ENCODE results near the gene TPPP2. TPM values are rescaled to one million over a fixed set of nuclear protein-coding genes. Genes with fewer than 3 reads are reported as not detected.
"Not testable (repeated sequence)": the region's sequence is repeated elsewhere in the genome, so short reads cannot be mapped to it uniquely, and the experiment has no call there.

The TPPP2 gene
- total RNA-seq: not detected in 2 replicates

DNA sequence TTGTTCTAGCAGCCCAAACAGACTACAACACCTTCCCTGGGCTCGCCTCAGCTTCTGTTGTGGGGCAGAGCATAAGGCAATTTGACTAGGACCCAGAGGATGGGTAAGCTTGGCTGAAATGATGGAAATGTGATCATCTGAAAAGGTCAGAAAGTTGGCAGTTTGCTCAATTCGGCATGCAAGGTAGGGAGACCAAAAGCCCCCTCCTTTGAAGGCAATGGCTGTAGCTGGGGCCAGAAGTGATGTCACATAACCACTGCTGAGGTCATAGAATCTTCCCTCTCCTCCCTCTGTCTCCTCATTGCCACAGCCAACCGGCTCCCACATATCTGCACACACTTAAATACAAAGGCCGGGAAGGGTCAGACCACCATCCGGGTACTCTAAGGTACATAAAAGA lies at the start of gene TPPP2:
Gene TPPP2, plus strand, starts transcription at position 301 of the 400 bp plus-strand sequence. CDS start 365 bp downstream, outside the sequence.
- no peaks in the 10 kb centered on the region for H3K9me3 Mint-ChIP-seq
- H3K36me3 Mint-ChIP-seq (ENCODE audit: low read depth): no peaks in the 10 kb centered on the region
- no peak for DNase-seq (ENCODE audit: low spot score)
- H3K27me3 Mint-ChIP-seq (ENCODE audit: low read depth): peaks cover 32% of the 10 kb centered on the region
- no peak within 1 kb of the TSS for H3K27ac Mint-ChIP-seq
- intact Hi-C loops (cut with micrococcal nuclease): no loop called here
- H3K4me3 Mint-ChIP-seq (ENCODE audit: low read depth): no peak within 1 kb of the TSS
- H3K4me1 Mint-ChIP-seq (ENCODE audit: low read depth): no peaks in the 10 kb centered on the region

DNA sequence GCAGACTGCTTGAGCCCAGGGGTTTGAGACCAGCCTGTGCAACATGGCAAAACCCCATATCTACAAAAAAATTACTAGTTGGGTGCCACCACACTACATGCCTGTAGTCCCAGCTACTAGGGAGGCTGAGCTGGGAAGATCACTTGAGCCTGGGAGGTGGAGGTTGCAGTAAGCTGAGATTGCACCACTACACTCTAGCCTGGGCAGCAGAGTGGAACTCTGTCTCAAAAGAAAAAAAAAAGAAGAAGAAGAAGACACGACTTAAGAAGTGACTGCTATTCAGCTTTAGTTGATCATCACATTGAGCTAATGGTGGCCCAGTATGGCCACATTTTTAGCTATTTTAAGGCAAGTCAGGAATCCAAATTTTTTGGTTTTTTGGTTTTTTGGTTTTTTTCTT lies 49.1 kb upstream of the TPPP2 start:
- no peaks in the 10 kb centered on the region for H3K9me3 Mint-ChIP-seq
- peaks cover 2% of the 10 kb centered on the region for H3K4me1 Mint-ChIP-seq (ENCODE audit: low read depth)
- peaks cover 15% of the 10 kb centered on the region for H3K27me3 Mint-ChIP-seq (ENCODE audit: low read depth)
- no peak overlapping the region for H3K4me3 Mint-ChIP-seq (ENCODE audit: low read depth)
- no peak overlapping the region for H3K27ac Mint-ChIP-seq
- DNase-seq (ENCODE audit: low spot score): no peak
- H3K36me3 Mint-ChIP-seq (ENCODE audit: low read depth): no peaks in the 10 kb centered on the region
- intact Hi-C loops (cut with micrococcal nuclease): no loop called here

DNA sequence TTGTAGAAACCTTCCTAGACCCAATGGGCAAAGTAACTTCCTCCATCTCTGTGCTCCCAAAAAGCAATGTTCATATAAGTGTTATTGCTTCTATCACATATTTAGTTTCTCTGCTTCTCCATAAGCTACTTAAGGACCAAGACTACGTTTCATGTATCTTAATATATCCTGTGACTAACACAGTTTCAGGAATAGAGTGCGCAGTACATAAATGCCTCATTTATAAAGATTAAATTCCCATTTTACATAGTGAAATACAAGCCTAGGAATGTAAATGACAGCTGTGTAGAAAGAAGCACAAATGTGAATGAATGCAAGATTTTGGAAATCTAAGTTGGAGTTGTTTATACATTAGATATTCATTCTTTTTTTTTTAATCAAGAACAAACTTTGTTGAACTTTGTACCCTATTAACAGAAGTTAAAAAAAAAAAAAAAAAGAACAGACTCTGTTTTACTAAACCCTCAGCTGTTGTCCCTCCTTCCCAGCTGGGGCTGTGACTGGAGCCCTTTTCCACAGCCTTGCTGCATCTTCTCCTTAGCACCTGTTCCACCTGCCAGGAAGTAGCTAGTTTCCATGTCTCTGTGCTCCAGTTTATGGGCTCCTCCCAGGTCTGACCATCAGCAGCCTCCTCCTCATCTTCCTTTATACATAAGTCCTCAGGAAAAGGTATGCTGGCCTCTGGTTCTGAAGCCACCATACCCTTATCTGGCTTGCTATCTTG lies 47.2 kb upstream of the TPPP2 start:
- Mint-ChIP-seq H3K9me3 (no peaks in the 10 kb centered on the region), H3K27me3 (ENCODE audit: low read depth) (peaks cover 15% of the 10 kb centered on the region), H3K36me3 (ENCODE audit: low read depth) (no peaks in the 10 kb centered on the region), H3K4me1 (ENCODE audit: low read depth) (peaks cover 1% of the 10 kb centered on the region), H3K4me3 (ENCODE audit: low read depth) (no peak overlapping the region), H3K27ac (no peak overlapping the region)
- intact Hi-C loops (cut with micrococcal nuclease): no loop called here
- DNase-seq (ENCODE audit: low spot score): no peak

DNA sequence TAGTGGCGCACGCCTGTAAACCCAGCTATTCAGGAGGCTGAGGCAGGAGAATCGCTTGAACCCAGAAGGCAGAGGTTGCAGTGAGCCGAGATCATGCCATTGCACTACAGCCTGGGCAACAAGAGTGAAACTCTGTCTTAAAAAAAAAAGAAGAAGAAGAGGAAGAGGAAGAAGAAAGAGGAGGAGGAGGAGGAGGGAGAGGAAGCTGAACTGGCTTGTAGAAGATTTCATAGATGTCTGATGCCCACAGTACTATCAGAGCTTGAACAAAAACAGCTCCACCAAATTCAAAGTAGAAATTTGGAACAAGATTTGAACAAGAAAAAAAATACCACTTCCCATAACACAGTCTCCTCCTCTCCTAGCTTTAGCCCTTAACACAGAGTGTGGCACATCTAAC lies 44.4 kb upstream of the TPPP2 start:
- intact Hi-C loops (cut with micrococcal nuclease): not testable (repeated sequence)

DNA sequence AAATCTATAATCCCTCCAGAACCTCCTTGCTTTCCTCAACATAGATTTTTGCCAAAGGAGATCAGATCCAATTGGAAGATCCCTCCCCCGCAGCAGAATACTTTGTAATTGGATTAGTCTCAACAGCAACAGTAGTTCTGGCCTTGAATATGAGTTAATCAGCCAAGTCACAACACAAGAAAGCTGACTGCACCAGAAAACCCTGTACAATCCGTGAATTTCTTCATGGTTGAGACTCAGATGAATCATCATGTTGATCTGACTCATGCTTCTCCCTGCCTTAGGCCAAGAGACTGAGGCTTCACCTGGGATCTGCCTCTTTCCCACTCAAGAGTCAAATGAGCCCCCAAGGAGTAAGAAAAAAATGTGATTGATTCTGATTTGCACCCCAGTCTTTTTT lies 43.2 kb upstream of the TPPP2 start:
- DNase-seq (ENCODE audit: low spot score): no peak
- peaks cover 10% of the 10 kb centered on the region for H3K27me3 Mint-ChIP-seq (ENCODE audit: low read depth)
- peaks cover 12% of the 10 kb centered on the region for H3K4me1 Mint-ChIP-seq (ENCODE audit: low read depth)
- H3K27ac Mint-ChIP-seq: no peak overlapping the region
- peaks cover 14% of the 10 kb centered on the region for H3K36me3 Mint-ChIP-seq (ENCODE audit: low read depth)
- no peak overlapping the region for H3K4me3 Mint-ChIP-seq (ENCODE audit: low read depth)
- no peaks in the 10 kb centered on the region for H3K9me3 Mint-ChIP-seq
- intact Hi-C loops (cut with micrococcal nuclease): no loop called here

More for the DNA sequence above, 44.4 kb upstream of the TPPP2 start:
- not testable (repeated sequence) for H3K9me3 Mint-ChIP-seq; H3K27ac Mint-ChIP-seq; H3K36me3 Mint-ChIP-seq (ENCODE audit: low read depth); H3K4me1 Mint-ChIP-seq (ENCODE audit: low read depth); H3K4me3 Mint-ChIP-seq (ENCODE audit: low read depth); DNase-seq (ENCODE audit: low spot score)
- H3K27me3 Mint-ChIP-seq (ENCODE audit: low read depth): peaks cover 10% of the 10 kb centered on the region

DNA sequence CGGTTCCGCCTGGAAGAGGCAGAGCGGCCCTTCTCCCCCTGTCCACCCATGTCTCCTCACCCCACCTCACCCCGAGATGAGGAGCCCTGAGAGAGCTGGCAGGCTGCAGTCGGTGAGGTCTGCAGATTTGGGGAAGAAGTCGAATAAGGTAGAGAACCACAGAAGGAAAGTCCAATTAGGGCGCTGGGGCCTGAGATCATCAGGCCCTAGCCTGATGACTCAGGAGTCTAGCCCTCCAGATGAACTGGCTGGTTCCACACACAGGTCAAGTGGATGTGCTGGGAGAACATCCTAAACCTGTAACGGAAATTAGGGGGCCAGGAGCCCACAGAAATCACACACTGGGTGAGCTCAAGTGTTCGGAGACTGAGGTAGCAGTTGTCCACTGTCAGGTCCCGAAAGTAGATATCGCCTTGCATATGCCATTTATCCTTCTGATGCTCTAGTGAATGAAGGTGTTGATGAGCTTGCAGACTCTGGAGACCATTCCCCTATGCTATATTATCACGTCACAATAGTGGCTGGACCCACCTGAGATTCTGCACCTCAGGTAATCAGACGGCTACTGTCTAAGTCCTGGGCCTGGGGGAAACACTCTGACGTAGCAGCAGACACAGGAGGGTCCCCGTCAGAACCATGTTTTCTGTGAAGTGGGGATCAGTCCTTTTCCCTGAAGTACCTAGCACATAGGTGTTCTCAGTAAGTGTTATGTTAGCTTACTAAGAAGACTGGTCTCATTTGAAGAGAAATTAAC lies 41.1 kb upstream of the TPPP2 start:
- Mint-ChIP-seq H3K27me3 (ENCODE audit: low read depth) (peaks cover 2% of the 10 kb centered on the region), H3K36me3 (ENCODE audit: low read depth) (peaks cover 30% of the 10 kb centered on the region), H3K4me3 (ENCODE audit: low read depth) (peak overlapping the region; percentile 60), H3K4me1 (ENCODE audit: low read depth) (peaks cover 18% of the 10 kb centered on the region), H3K9me3 (no peaks in the 10 kb centered on the region), H3K27ac (no peak overlapping the region)
- DNase-seq (ENCODE audit: low spot score): no peak
- intact Hi-C loops (cut with micrococcal nuclease): loop anchor here (1.0 kb wide), 1 partner anchor 18 kb away; no protein-coding TSS in a partner anchor

DNA sequence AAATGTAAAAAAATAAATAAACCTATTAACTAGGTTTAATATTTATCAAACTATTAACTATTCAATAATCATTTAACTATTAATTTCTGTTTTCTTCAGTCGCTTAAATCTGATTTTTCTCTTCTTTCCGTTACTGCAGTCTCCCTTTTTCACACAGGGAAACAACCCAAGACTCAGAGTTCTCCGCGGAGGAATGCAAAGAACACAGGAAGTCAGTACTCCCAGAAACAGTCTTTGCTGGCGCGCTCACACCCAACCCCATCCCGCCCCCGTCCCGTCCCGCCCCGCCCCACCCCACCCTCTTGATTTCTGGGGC lies 40.6 kb upstream of the TPPP2 start:
- DNase-seq (ENCODE audit: low spot score): no peak
- intact Hi-C loops (cut with micrococcal nuclease): loop anchor here (1.0 kb wide), 1 partner anchor 18 kb away; no protein-coding TSS in a partner anchor
- peak overlapping the region; percentile 94 for H3K4me3 Mint-ChIP-seq (ENCODE audit: low read depth)
- H3K36me3 Mint-ChIP-seq (ENCODE audit: low read depth): peaks cover 35% of the 10 kb centered on the region
- peaks cover 18% of the 10 kb centered on the region for H3K4me1 Mint-ChIP-seq (ENCODE audit: low read depth)
- no peaks in the 10 kb centered on the region for H3K9me3 Mint-ChIP-seq
- H3K27me3 Mint-ChIP-seq (ENCODE audit: low read depth): no peaks in the 10 kb centered on the region
- H3K27ac Mint-ChIP-seq: peak overlapping the region; percentile 84

DNA sequence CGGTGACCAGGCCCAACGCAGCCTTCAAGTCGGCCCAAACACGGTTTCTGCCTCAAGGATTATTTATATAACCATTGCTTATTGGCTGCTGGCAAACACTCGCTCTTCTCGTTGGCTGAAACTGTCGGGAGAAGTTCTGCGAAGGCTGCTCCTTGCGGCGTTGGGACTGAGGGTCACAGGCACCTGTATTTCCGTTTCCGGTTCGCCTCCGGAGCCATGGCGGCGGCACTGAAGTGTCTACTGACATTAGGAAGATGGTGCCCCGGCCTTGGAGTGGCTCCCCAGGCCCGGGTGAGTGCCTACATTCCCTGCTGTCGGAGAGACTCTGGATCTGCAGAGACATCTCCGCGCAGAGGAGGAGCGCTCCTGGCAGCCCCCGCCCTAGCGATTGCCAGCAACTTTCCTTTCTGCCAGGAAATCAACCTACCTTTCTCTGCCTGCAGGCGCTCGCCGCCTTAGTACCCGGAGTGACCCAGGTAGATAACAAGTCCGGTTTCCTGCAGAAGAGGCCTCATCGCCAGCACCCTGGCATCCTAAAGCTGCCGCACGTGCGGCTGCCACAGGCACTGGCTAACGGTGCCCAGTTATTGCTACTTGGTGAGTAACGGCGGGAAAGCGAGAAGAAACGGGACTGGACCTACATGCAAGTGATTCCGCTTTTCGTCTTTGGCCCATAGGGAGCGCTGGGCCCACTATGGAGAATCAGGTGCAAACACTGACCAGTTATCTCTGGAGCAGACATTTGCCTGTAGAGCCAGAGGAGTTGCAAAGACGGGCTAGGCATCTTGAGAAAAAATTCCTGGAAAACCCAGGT lies 40.0 kb upstream of the TPPP2 start, which contains the start of gene METTL17:
Gene METTL17, plus strand, starts transcription at position 194 of the 814 bp plus-strand sequence. Its CDS starts 23 bp downstream, at position 217.
- intact Hi-C loops (cut with micrococcal nuclease): loop anchor here (1.0 kb wide), 1 partner anchor 19 kb away; no protein-coding TSS in a partner anchor
- H3K27me3 Mint-ChIP-seq (ENCODE audit: low read depth): no peaks in the 10 kb centered on the region

DNA sequence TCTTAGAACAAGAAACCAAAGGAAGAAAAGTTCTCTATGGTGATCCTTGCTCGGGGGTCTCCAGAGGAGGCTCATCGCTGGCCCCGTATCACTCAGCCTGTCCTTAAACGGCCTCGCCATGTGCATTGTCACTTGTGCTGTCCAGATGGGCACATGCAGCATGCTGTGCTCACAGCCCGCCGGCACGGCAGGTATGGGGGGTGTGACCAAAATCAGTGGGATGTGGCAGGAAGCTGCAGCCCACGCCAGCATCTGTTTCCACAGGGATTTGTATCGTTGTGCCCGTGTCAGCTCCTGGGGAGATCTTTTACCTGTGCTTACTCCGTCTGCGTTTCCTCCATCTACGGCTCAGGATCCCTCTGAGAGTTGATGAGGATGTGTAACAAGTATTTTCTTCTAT lies 33.5 kb upstream of the TPPP2 start:
- Mint-ChIP-seq H3K27me3 (ENCODE audit: low read depth) (no peaks in the 10 kb centered on the region), H3K36me3 (ENCODE audit: low read depth) (peaks cover 56% of the 10 kb centered on the region), H3K9me3 (no peaks in the 10 kb centered on the region), H3K4me1 (ENCODE audit: low read depth) (peaks cover 7% of the 10 kb centered on the region), H3K4me3 (ENCODE audit: low read depth) (no peak overlapping the region), H3K27ac (no peak overlapping the region)
- intact Hi-C loops (cut with micrococcal nuclease): no loop called here
- no peak for DNase-seq (ENCODE audit: low spot score)

More for the DNA sequence above, 40.0 kb upstream of the TPPP2 start, which contains the start of gene METTL17:
- Mint-ChIP-seq H3K36me3 (ENCODE audit: low read depth) (peaks cover 41% of the 10 kb centered on the region), H3K9me3 (no peaks in the 10 kb centered on the region), H3K4me1 (ENCODE audit: low read depth) (peaks cover 18% of the 10 kb centered on the region), H3K4me3 (ENCODE audit: low read depth) (peak within 1 kb of the TSS; percentile 94), H3K27ac (peak within 1 kb of the TSS; percentile 84)
- peak; percentile 82 for DNase-seq (ENCODE audit: low spot score)

DNA sequence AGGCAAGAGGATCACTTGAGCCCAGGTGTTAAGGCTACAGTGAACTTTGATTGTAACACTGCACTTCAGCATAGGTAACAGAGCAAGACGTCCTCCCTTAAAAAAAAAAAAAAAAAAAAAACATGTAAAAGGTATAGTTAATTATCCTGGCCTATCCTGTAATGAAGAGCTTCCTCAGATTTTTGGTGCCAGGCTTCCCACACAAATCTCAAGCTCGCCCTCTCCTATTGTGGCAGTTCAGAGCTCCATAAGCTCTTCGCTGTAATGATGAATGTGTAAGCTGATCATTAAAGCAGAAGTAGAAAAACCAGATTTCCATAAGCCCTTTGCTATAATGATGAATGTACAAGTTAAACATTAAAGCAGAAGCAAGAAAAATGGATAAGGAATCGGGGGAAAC lies 32.9 kb upstream of the TPPP2 start:
- Mint-ChIP-seq H3K9me3 (no peaks in the 10 kb centered on the region), H3K27me3 (ENCODE audit: low read depth) (no peaks in the 10 kb centered on the region), H3K4me3 (ENCODE audit: low read depth) (no peak overlapping the region), H3K36me3 (ENCODE audit: low read depth) (peaks cover 50% of the 10 kb centered on the region), H3K27ac (no peak overlapping the region), H3K4me1 (ENCODE audit: low read depth) (peaks cover 3% of the 10 kb centered on the region)
- DNase-seq (ENCODE audit: low spot score): no peak
- intact Hi-C loops (cut with micrococcal nuclease): no loop called here

DNA sequence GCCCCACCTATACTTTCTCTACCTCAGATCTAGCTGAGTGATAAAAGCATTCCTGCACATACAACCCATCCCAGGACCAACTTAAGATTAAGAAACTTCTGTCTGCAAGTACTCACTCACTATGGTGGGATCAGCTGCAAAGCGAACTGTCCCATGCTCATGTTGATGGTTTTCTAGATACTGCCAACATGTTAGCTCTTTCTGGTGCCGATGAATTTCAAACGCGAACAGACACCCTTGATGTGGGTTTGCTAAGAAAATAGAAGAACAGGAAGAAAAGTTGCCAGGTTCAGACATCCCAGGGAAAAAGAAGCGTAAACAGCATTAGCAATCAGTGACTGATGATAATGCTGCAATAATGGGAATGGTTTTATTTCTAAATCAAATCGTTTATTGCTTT lies 32.5 kb upstream of the TPPP2 start:
- no peaks in the 10 kb centered on the region for H3K27me3 Mint-ChIP-seq (ENCODE audit: low read depth)
- DNase-seq (ENCODE audit: low spot score): no peak
- intact Hi-C loops (cut with micrococcal nuclease): no loop called here
- H3K4me1 Mint-ChIP-seq (ENCODE audit: low read depth): peaks cover 2% of the 10 kb centered on the region
- peaks cover 47% of the 10 kb centered on the region for H3K36me3 Mint-ChIP-seq (ENCODE audit: low read depth)
- H3K4me3 Mint-ChIP-seq (ENCODE audit: low read depth): no peak overlapping the region
- H3K27ac Mint-ChIP-seq: no peak overlapping the region
- no peaks in the 10 kb centered on the region for H3K9me3 Mint-ChIP-seq

DNA sequence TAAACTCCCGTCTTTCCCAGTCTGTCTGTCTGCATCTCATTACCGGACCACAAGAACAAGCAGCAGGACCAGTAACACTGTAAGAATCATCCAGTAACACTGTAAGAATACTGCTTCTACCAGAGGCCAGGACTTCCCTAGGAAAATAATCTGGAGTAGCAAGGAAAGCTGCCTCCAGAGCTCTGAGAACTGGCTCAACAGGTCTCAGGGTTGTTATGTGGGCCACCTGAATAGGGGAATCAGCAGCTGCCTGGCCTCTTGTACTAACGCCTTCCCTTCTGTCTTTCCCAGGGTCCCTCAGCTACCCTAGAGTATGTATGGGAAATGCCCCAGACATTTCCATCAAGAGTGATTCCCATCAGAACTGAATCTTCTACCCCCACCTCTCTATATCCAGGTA lies 31.9 kb upstream of the TPPP2 start:
- Mint-ChIP-seq H3K4me3 (ENCODE audit: low read depth) (no peak overlapping the region), H3K4me1 (ENCODE audit: low read depth) (peaks cover 2% of the 10 kb centered on the region), H3K27ac (no peak overlapping the region), H3K36me3 (ENCODE audit: low read depth) (peaks cover 41% of the 10 kb centered on the region), H3K9me3 (no peaks in the 10 kb centered on the region), H3K27me3 (ENCODE audit: low read depth) (no peaks in the 10 kb centered on the region)
- DNase-seq (ENCODE audit: low spot score): no peak
- intact Hi-C loops (cut with micrococcal nuclease): no loop called here

Measured in activated T-helper 2 cell treated with anti-CD3 and anti-CD28 coated beads, Interferon-gamma antibody, Interleukin-2, Interleukin-4, amounts not matched to agents 10 μg/mL and 5 μg/mL and 100 μg/mL, durations not matched to agents 14 hours and 24 hours and 36 hours (primary cell).